Fibroblast of villous mesenchyme (primary cell): ENCODE measurements around the gene FPR1. TPM values are rescaled to one million over a fixed set of nuclear protein-coding genes. Genes with fewer than 3 reads are reported as not detected.

ENCODE experiments used
- DNase-seq: peaks from one replicate; pipeline ENCODE4 v3.0.0-alpha.2; 2010; ENCODE audit warnings: low read depth
- H3K4me3 ChIP-seq: 2 replicates; pipeline ENCODE4 v1.5.1; 2011; ENCODE audit warnings: low read depth, mild to moderate bottlenecking, low read length
- total RNA-seq: library from RNA; depleted of rRNA; stranded (reverse); fragments of >200 nt; gene quantifications from 2 replicates; pipeline ENCODE4 v1.2.3, GENCODE V29; 2012
- TF ChIP-seq, protein P1 (sequence below): IDR thresholded peaks from 2 replicates; pipeline ENCODE4 v1.5.1; 2012; ENCODE audit warnings: low read depth, mild to moderate bottlenecking, low read length; ENCODE audit not compliant: insufficient read depth

Gene FPR1
- total RNA-seq, 1 donor, result not detected

DNA sequence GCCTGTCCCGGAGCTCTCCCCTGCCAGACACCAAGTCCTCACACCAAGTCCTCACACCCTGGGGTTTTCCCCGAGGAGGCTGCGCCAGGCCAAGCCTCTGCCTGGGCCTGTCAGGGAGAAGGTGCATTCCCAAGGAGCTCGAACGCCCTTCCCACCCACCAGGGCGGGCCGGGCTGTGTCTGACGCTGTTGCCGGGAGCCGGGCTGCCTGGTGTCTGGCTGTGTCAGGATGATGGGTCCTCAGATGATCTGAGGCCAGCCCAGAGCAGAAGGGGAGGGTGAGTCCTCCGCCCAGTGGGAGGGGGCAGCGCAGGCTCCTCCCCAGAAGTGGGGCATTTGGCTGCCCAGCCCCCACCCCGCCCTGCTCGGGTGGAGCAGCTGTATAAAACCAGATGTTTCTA is 25.6 kb downstream of the FPR1 start:
- TF ChIP-seq, protein P1, sequence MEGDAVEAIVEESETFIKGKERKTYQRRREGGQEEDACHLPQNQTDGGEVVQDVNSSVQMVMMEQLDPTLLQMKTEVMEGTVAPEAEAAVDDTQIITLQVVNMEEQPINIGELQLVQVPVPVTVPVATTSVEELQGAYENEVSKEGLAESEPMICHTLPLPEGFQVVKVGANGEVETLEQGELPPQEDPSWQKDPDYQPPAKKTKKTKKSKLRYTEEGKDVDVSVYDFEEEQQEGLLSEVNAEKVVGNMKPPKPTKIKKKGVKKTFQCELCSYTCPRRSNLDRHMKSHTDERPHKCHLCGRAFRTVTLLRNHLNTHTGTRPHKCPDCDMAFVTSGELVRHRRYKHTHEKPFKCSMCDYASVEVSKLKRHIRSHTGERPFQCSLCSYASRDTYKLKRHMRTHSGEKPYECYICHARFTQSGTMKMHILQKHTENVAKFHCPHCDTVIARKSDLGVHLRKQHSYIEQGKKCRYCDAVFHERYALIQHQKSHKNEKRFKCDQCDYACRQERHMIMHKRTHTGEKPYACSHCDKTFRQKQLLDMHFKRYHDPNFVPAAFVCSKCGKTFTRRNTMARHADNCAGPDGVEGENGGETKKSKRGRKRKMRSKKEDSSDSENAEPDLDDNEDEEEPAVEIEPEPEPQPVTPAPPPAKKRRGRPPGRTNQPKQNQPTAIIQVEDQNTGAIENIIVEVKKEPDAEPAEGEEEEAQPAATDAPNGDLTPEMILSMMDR, result no peak
- DNase-seq, result peak; percentile 97
- no peak overlapping the region for H3K4me3 ChIP-seq

GRCh38 chr19:51724543-51724942 is 27.1 kb downstream of the FPR1 start:
- DNase-seq, result no peak
- no peak overlapping the region for H3K4me3 ChIP-seq

DNA sequence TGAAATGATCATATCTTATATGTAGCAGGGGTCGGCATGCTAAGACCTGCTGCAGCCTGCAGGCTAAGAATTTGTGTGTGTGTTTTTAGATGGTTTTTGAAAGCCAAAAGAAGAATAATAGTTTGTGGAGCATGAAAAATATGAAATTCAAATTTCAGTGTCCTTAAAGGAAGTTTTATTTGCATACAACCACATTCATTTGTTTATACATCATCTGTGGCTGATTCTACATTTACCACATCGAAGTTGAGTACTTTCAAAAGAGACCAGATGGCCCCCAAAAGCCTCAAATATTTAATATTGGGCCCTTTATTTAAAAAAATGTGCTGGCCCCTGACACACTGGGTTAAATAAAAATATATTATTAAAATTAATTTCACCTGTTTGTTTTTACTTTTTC is 29.2 kb downstream of the FPR1 start:
- no peak for DNase-seq
- H3K4me3 ChIP-seq, result no peak overlapping the region
- TF ChIP-seq, protein P1, result no peak

More at GRCh38 chr19:51724543-51724942, 27.1 kb downstream of the FPR1 start:
- TF ChIP-seq, protein P1, result no peak

DNA sequence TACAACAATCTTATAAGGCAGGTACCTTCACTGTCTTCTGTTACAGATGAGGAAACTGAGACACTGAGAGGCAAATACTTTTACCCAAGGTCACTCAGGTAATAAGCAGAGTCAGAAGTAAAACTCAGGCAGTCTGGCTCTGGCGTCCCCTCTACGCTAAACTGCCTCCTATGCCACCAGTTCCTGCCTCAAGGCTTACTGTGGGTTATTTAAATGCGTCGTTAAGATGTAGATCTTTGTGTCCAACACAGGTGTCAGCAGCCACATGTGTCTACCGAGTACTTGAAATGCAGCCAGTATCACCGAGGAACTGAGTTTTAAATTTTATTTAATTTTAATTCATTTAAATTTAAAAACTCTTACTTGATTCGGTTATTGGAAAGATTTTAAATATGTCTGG is 29.8 kb downstream of the FPR1 start:
- TF ChIP-seq, protein P1, result no peak
- no peak overlapping the region for H3K4me3 ChIP-seq
- DNase-seq, result no peak

DNA sequence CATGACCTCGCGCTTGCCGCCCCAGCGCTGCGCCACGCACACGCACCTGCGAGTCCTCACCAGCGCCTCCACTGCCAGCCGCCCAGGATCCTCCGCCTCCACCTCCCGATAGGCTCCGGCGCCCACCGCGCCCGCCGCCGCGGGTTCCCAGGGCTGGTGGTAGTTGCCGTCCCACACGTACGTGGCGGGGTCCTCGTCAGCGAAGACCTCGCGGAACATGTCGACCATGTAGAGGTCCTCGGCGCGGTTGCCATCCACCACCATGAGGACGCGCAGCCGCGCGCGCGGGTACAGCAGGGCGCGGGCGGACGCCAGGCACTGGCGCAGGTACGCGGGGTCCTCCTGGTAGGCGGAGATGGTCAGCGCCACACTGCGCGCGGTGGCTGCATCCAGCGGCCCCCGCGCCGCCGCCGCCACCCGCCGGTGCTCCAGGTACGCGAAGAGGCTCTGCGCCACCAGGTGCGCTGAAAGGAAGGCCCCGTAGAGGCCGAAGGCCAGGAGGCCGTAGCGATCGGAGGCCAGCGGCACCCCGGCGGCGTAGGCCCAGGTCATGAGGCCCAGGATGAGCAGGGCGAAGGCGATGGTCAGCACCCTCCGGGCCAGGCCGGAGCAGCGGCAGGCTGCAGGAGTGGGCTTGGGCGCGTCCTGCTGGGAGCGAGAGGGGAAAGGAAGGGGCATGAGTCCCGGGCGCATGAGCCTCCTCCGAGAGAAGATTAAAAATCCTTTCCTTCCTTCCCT is 32.3 kb downstream of the FPR1 start:
- DNase-seq, result no peak

GRCh38 chr19:51716925-51717324 is 34.8 kb downstream of the FPR1 start:
- DNase-seq, result no peak

More for the DNA sequence above, 32.3 kb downstream of the FPR1 start:
- TF ChIP-seq, protein P1, result no peak
- H3K4me3 ChIP-seq, result peak overlapping the region; percentile 34

More at GRCh38 chr19:51716925-51717324, 34.8 kb downstream of the FPR1 start:
- TF ChIP-seq, protein P1, result no peak
- no peak overlapping the region for H3K4me3 ChIP-seq
